Breast epithelium (tissue), 3 donors: ENCODE measurements around the gene PGRMC2.

Experiments
- CTCF ChIP-seq, 3 donors: fragments of 450-650 bp; IDR thresholded peaks; one replicate each; pipeline ENCODE4 v1.5.1; 2016 to 2017; ENCODE audit warnings: antibody characterized with exemption in 3 of 3, mild to moderate bottlenecking in 3 of 3, moderate library complexity in 3 of 3
- POLR2A ChIP-seq: fragments of 450-650 bp; IDR thresholded peaks from one replicate; pipeline ENCODE4 v1.6.1; 2016; ENCODE audit warnings: antibody characterized with exemption, mild to moderate bottlenecking, moderate library complexity

GRCh38 chr4:128255906-128256305 is 31.7 kb downstream of the PGRMC2 start:
- TF ChIP-seq CTCF (IDR thresholded peaks at IDR 0.05) (no peak), POLR2A (no peak)
